Tibial artery (tissue), 4 donors: ENCODE data around the gene GRB10.

Experiments used
- DNase-seq, 2 donors: peaks; one replicate each; pipeline ENCODE4 v3.0.0-alpha.2; 2019
- H3K27ac ChIP-seq, 2 donors: fragments of 200-600 bp; sonication (generic) in 1 of 2; 1 replicate in 1 of 2; 2 replicates in 1 of 2; pipeline ENCODE4 v1.5.1; 2018 to 2019; ENCODE audit warnings: mild to moderate bottlenecking in 1 of 2
- H3K27me3 ChIP-seq, 2 donors: fragments of 200-600 bp; sonication (generic) in 1 of 2; one replicate each; pipeline versions ENCODE4 v1.5.1 to v1.6.0; 2016 to 2019
- H3K36me3 ChIP-seq, 3 donors: fragments of 200-600 bp; sonication (generic) in 2 of 3; one replicate each; pipeline ENCODE4 v1.5.1; 2016 to 2019; ENCODE audit warnings: mild to moderate bottlenecking in 2 of 3
- H3K4me1 ChIP-seq, 4 donors: fragments of 200-600 bp; sonication (generic) in 2 of 4; 1 replicate in 3 of 4; 2 replicates in 1 of 4; pipeline ENCODE4 v1.5.1; 2016 to 2019
- H3K4me3 ChIP-seq, 2 donors: fragments of 200-600 bp; sonication (generic) in 1 of 2; 1 replicate in 1 of 2; 2 replicates in 1 of 2; pipeline ENCODE4 v1.5.1; 2018 to 2019; ENCODE audit warnings: mild to moderate bottlenecking in 2 of 2
- H3K9me3 ChIP-seq, 3 donors: fragments of 200-600 bp; sonication (generic) in 1 of 3; one replicate each; pipeline ENCODE4 v1.5.1; 2016 to 2019
- intact Hi-C: fragments of 100-400 bp; cut with DNase I; formaldehyde crosslinking; loops from one replicate; pipeline ENCODE4 v1.15.0; 2023; ENCODE audit warnings: low total_unique reads
- TF ChIP-seq, protein P1 (sequence below), 2 experiments: fragments of 200-600 bp in 1 of 2; fragments of 450-650 bp in 1 of 2; IDR thresholded peaks; one replicate each; pipeline ENCODE4 v1.5.1; 2017 to 2019; ENCODE audit warnings: antibody characterized with exemption in 2 of 2, mild to moderate bottlenecking in 1 of 2, moderate library complexity in 1 of 2

The GRB10 gene

DNA sequence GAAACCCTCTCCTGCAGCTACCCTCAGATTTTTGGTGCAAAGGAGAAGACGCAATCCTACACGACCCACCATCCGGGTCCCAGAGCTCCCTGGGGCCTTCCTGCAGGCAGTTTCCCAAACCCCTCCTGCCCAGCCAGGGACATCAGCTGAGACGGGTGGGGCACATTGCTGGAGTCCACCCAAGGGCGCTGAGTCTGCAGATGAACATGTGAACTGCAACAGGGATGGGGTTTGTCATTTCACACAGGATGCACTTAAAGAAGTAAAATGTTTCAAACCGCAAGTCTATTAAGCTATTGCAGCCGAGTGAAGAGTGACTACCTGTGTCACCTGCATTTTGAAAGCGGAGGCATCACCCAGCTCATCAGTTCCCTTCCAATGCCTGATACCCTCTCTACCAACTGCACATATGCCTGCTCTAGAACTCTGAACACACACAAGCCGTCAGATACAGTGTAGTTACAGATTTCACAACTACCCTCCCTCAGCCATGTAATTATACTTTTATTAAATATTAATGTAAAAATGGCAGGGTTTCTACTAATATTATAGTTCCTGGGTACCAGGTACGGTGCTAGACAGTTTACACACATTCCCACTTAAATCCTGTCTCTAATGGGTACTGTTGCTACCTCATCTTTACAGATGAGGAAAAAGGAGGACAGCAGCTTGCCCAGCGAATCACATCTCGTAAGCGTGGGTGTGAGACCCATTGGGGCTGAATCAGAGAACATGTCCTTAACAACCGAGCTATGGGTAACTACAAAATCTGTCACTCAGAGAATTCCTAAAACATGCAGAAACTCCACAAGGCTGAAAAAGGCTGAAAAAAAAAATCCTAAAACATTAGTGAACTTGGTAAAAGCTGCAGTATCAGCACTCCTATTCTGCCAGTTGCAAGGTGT, 71.2 kb downstream of the GRB10 start:
- Histone ChIP-seq H3K9me3 (no peaks in the 10 kb centered on the region), H3K27me3 (no peaks in the 10 kb centered on the region), H3K4me3 (no peak overlapping the region), H3K27ac (peak overlapping the region; percentile 44 to 66), H3K4me1 (peaks cover 0 to 82% (median 55%) of the 10 kb centered on the region in 4 donors), H3K36me3 (no peaks in the 10 kb centered on the region)
- TF ChIP-seq, protein P1, sequence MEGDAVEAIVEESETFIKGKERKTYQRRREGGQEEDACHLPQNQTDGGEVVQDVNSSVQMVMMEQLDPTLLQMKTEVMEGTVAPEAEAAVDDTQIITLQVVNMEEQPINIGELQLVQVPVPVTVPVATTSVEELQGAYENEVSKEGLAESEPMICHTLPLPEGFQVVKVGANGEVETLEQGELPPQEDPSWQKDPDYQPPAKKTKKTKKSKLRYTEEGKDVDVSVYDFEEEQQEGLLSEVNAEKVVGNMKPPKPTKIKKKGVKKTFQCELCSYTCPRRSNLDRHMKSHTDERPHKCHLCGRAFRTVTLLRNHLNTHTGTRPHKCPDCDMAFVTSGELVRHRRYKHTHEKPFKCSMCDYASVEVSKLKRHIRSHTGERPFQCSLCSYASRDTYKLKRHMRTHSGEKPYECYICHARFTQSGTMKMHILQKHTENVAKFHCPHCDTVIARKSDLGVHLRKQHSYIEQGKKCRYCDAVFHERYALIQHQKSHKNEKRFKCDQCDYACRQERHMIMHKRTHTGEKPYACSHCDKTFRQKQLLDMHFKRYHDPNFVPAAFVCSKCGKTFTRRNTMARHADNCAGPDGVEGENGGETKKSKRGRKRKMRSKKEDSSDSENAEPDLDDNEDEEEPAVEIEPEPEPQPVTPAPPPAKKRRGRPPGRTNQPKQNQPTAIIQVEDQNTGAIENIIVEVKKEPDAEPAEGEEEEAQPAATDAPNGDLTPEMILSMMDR (IDR thresholded peaks at IDR 0.05), result no peak
- intact Hi-C loops, result no loop called here
- DNase-seq, result peak; percentile 48 to 81

DNA sequence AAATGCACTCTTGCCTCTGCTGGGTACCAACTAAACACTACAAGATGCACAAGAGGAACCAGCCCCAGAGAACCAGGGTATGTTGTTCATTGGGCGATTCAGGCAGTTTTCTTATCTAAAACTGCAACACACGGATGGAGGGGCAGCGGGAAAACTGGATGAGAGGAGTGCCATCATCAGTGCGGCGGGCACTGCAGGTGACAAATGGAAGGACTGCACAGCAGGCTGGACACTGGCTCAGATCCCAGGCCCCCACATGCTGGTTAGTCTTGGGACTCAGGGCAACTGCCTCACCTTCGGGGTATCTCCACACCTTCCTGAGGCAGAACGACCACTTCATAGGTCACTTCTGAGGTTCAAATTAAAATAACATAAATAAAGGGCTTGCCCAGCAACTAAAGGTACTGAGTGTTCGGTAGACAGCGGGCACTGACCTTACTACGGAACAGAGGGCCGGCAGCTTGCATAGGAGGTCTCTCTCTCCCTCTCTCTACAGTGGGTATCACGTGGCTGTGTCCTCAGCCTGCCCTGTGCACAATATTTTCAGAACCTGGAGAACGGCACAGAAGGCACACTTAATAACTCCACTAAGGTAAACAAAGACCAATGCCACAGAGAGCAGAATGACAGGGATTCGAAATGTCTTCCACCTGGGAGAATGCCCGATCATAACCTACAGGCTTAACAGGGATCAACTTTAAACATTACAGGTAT, 72.1 kb downstream of the GRB10 start:
- no peak for DNase-seq
- Histone ChIP-seq H3K9me3 (no peaks in the 10 kb centered on the region), H3K27me3 (no peaks in the 10 kb centered on the region), H3K36me3 (no peaks in the 10 kb centered on the region), H3K27ac (no peak overlapping the region), H3K4me3 (no peak overlapping the region), H3K4me1 (peaks cover 0 to 82% (median 46%) of the 10 kb centered on the region in 4 donors)
- TF ChIP-seq, protein P1 (IDR thresholded peaks at IDR 0.05), result no peak
- intact Hi-C loops, result no loop called here

DNA sequence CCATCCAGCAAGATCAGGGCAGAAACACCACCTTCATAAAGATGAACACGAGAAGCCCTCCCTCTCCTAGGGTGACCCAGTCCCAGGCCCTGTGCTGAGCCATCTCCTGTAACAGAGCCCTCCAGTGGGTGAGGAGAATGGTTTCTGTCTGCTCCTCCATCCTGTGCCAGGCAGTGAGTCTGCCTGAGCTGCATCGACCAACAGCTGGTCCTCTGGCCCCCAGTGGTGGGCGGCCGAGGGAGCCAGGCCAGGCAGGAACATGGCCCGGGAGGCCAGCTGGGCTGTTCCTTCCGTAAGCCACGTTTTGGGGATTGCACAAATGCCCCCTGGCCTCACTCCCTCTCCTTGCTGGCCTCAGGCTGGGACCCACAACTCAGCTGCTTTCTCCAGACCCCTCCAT, 73.5 kb downstream of the GRB10 start:
- H3K9me3 ChIP-seq, result no peaks in the 10 kb centered on the region
- no peak overlapping the region for H3K4me3 ChIP-seq
- H3K4me1 ChIP-seq, result peaks cover 0 to 72% (median 40%) of the 10 kb centered on the region in 4 donors
- DNase-seq, result no peak
- H3K36me3 ChIP-seq, result no peaks in the 10 kb centered on the region
- TF ChIP-seq, protein P1 (IDR thresholded peaks at IDR 0.05), result no peak
- H3K27me3 ChIP-seq, result no peaks in the 10 kb centered on the region
- no peak overlapping the region for H3K27ac ChIP-seq
- intact Hi-C loops, result no loop called here

DNA sequence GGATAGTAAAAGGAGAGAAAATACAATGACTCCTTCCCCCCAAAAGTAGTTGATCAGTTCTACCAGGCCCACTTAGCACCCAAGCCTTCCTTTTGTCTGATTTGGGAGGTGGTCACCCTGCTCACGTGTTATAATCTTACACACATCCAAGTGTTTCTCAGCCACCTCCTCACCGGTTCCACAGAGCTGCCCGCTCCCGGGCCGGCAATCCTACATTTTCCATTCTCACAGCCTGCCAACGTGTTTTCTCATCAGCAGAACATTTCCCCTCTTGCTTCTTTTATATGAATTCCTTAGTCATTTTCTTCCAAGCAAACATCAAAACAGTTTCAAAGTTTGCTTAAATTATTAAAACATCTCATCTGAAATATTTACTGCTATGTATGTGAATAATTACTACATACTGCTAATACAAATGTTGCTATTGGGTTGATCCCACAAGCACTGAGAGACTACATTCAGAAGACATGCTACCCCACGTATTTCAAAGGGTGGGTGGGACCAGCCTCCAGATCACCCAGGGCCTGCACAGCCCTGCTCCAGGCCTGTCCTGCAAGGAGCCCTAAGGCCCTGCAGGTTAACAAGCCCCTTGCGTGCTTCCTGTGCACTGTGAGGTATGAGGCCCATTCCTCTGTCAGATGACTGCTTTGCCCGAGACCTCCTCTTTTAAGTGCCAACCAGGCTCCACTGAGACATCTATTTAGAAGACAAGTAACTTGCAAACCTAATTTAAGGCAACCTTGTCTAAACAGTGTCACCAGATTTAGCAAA, 75.3 kb downstream of the GRB10 start:
- intact Hi-C loops, result no loop called here
- no peak for DNase-seq
- Histone ChIP-seq H3K4me3 (no peak overlapping the region), H3K27ac (peak overlapping the region; percentile 17 to 56), H3K9me3 (no peaks in the 10 kb centered on the region), H3K27me3 (no peaks in the 10 kb centered on the region), H3K36me3 (peaks cover under 1 to 6% (median 3%) of the 10 kb centered on the region in 3 donors), H3K4me1 (peaks cover 0 to 57% (median 30%) of the 10 kb centered on the region in 4 donors)
- TF ChIP-seq, protein P1 (IDR thresholded peaks at IDR 0.05), result no peak

DNA sequence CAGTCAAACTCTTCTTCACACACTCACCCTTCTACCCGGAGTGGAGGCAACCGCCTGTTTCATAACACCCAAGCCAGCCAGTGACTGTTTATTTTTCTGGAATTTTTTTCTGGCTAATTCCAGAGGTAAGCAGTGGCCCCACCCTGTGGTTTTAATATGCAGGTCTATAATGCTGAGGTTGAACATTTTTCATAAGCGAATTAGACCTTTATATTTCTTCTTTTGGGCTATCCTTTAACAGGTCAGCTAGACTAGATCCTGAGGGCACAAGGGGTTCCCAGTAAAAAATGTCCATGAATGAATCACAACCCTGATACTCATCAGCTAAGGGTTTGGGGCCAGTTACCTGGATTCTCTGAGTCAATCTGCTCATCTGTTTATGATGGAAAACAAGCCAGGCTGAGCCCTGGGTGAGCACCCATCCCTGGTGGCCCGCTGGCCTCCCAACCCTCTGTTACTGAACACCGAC, 76.2 kb downstream of the GRB10 start:
- H3K27ac ChIP-seq, result no peak overlapping the region
- DNase-seq, result no peak
- intact Hi-C loops, result no loop called here
- H3K27me3 ChIP-seq, result no peaks in the 10 kb centered on the region
- H3K9me3 ChIP-seq, result no peaks in the 10 kb centered on the region
- H3K4me3 ChIP-seq, result no peak overlapping the region
- peaks cover 0 to 48% (median 21%) of the 10 kb centered on the region in 4 donors for H3K4me1 ChIP-seq
- TF ChIP-seq, protein P1 (IDR thresholded peaks at IDR 0.05), result no peak
- H3K36me3 ChIP-seq, result peaks cover 10 to 13% (median 10%) of the 10 kb centered on the region in 3 donors
